GM21717 (cell line): ENCODE data around the gene HDGFL3.

Experiments used
- ATAC-seq: cut with Tn5 transposase; IDR thresholded peaks from one replicate; pipeline ENCODE4 v1.9.1; 2021; ENCODE audit warnings: mild to moderate bottlenecking, moderate library complexity; ENCODE audit not compliant: unreplicated experiment

The HDGFL3 gene

DNA sequence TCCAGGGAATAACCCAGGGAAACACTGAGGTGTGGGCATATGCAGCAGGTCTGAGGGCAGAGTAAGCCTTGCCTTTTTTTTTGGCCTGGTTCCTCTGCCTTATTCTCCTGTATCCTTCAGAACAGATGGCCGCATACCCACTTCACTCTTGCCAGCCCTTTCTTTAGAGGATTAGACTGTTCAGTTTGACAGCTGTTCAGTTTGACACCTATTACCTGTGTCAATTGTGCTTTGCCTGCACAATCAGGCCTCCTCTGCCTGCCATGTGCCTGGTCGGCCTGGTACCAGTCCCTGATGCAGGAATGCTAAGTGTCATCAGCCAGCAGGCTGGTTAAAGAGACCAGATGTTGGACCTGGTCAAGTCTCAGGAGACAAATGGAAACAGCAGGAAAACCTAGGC lies 77.8 kb downstream of the HDGFL3 start:
- ATAC-seq = no peak

DNA sequence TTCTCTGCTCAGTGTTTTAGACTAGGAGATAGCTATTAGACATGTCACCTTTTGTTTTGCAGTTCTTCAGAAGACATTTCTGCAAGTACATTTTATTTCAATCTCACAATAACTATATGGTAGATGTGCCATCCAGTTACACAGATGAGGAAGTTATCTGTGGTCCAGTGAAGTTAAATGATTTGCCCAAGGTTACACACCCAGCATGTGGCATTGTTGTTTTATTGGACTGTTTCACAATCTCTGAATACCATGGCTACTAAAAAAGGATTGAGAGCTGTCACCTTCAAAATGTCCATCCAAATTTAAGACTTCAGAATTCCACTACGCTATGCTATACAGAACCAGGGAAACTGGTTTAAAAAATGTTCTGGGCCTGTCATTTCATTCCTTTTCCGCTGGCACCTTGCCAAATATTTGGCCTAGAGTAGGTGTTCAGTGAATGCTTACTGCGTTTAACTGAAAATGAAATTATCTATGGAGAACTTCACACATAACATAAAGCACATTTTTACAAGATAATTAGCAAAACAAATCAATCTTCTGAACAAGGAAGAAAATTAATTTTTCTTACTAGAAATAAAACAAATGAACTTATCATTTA lies 80.0 kb downstream of the HDGFL3 start:
- no peak for ATAC-seq

DNA sequence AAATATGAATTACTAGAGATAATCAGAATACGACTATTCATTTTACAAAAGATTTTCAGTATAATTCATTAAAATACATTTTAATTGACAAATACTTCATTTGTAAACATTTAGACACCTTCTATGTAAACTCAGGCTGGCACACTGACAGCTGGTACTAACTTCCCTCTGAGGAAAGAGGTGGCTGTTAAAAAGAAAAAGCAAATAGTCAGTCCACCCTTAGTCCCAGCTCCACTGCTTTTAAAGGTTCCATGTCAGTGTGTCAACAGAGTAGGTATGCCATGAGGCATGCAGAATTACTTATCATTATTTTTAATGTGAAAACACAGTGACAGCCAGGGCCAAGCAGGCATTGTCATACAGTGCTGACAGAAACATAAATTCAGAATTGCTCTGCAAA lies 84.1 kb downstream of the HDGFL3 start:
- ATAC-seq = no peak

DNA sequence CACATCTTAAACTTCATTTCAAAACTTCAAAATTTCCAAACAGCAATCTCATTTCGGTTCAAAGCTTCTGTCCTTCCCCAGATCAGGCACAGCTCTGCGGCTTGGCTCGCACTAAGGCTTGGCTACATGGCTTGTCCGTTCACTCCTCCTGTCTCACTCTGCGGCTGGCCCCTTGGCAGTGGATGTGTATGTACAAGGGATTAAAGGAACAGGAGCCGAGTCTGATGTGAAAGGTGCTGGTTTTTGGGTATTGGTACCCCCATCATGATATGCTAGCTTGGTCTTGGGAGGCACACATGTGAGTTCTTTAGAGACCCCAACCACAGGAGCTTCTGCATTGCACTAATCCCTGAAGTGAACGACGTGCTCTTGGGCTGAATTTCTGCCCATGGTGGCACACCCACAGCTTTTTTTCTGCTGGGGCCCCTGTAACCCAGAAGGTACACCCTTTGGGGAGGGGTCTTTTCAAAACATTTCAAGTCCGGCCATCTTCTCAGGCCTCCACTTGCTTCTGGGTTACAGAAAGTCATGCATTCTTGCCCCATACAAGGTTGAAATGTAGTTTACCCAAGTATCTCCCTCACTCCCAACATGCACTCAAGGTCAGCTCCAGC lies 87.5 kb downstream of the HDGFL3 start:
- no peak for ATAC-seq

DNA sequence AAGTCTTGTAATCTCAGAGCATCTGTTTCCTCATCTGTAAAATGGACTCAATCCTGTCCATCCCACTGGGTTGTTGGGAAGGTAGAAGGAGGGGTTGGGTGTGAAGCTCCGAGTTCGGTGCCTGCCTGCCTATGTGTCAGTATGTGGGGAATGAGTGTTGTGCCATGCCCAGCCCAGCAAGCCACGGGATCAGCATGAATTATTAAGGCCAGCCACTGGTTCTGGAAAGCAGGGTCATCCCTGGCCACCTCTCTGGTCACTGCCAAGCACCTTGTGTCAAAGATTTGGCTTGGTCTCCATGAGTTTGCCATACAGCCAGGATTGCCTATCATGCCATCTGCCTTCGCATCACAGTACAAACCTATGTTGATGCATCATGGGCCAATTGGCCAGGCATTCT lies 88.7 kb downstream of the HDGFL3 start:
- no peak for ATAC-seq

DNA sequence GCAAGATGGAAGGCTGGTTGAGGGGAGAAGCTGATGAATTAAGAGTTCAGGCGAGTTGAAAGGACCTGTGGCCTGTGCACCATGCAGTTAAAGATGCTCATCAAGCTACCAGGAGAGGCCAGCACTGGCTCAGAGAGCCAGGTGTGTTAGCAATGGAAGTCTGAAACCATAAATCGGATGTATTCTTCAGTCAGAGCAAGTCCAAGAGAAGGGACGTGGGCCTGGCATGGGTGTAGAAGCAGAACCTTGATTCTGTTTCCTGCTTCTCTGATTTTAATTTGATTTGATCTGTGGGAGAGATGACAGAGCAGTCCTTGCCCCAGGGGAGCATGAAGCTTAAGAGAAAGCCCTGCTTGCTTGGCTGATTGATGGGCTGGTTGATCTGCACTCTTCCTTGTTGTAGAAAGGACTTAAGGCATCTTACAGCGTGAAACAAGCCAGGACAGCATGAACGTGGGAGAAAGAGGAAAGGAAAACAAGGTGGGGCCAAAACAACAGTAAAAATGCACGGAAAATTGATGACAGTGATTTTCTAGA lies 89.3 kb downstream of the HDGFL3 start:
- no peak for ATAC-seq

GRCh38 chr15:83115831-83116565 lies 91.6 kb downstream of the HDGFL3 start:
- ATAC-seq = peak; percentile 85

GRCh38 chr15:83115410-83115809 lies 92.2 kb downstream of the HDGFL3 start:
- no peak for ATAC-seq

DNA sequence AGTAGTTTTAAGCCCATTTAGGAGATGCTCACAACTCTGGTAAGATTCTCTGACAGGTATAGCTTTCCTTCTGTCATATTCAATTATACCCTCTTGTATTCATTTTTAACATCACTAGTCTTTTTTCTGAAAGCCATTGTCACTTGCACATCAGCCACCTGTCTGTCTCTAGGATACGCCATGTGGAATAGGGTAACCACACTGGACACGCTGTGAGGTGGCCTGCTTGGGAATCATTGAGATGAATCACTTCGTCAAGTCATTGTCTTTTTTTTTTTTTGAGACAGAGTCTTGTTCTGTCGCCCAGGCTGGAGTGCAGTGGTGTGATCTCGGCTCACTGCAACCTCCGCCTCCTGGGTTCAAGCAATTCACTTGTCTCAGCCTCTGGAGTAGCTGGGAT lies 92.8 kb downstream of the HDGFL3 start:
- ATAC-seq = no peak

GRCh38 chr15:83113881-83114674 lies 93.5 kb downstream of the HDGFL3 start:
- no peak for ATAC-seq

DNA sequence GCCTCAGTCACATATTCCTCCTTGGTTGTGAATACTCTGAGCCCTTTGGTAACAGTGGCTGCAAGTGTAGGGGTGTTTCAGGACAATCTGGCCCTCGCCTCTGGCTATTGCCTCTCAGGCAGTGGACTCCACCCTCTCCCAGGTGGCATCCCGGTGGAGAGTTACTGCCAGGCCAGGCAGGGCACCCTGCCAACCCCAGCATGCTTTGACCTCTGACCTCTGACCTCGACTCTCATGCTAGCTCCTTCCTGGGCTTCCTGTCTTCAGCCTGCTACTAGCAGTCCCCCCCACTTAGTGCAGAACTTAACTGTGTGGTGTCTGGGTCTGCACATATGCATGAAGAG lies 94.7 kb downstream of the HDGFL3 start:
- ATAC-seq = no peak

GRCh38 chr15:83112233-83112955 lies 95.2 kb downstream of the HDGFL3 start:
- no peak for ATAC-seq

DNA sequence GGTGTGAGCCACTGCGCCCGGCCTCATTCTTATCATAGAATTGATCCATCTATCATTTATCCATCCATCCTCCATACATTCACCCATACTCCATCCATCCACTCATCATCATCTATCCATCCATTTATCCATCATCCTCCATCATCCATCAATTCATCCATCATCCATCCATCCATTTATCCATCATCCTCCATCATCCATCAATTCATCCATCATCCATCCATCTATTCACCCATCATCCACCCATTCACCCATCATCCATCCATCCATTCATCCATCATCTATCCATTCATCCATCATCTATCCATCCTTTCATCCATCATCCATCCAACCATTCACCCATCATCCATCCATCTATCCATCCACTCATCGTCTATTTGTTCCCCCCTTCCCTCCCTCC lies 96.5 kb downstream of the HDGFL3 start:
- no peak for ATAC-seq

DNA sequence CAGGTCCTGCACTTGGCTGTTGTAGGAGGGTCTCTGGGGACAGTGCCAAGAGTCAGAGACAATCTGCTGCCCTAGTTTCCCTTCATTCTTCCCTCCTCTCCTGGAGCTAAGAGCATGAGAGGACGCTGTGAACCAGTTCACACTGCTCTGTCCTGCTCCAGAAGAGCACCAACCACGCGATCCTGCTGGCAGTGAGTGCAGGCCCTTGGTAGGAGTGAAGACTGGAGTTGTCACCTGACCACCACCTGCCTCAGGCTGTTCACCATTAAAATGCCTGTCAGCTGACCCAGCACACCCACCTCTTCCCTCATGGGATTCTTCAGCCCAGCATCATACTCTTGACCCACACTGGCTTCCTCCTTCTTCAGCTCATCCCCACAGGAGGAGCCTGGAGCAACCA lies 97.2 kb downstream of the HDGFL3 start:
- no peak for ATAC-seq

- no peak for ATAC-seq
These were observed 98.1 kb downstream of the HDGFL3 start for GRCh38 chr15:83109532-83109931.

- ATAC-seq = peak; percentile 70
These were observed 99.1 kb downstream of the HDGFL3 start for GRCh38 chr15:83108266-83109219.

DNA sequence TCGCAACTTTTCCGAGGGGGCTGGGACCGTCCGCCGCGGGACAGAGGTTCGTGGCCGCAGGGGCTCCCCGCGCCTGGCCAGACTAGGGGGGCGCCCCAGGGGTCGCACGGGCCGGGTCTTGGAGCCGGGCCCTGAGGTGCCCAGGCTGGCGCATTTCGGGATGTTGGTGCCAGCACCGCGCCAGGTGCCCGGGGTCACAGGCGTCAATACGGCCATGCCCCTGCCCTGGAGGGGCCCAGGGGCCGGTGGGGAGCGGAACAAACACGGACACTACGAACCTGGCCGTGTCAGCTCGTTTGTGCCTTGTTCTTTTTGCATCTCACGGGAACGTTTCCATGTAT lies 99.8 kb downstream of the HDGFL3 start:
- peak; percentile 7 for ATAC-seq

DNA sequence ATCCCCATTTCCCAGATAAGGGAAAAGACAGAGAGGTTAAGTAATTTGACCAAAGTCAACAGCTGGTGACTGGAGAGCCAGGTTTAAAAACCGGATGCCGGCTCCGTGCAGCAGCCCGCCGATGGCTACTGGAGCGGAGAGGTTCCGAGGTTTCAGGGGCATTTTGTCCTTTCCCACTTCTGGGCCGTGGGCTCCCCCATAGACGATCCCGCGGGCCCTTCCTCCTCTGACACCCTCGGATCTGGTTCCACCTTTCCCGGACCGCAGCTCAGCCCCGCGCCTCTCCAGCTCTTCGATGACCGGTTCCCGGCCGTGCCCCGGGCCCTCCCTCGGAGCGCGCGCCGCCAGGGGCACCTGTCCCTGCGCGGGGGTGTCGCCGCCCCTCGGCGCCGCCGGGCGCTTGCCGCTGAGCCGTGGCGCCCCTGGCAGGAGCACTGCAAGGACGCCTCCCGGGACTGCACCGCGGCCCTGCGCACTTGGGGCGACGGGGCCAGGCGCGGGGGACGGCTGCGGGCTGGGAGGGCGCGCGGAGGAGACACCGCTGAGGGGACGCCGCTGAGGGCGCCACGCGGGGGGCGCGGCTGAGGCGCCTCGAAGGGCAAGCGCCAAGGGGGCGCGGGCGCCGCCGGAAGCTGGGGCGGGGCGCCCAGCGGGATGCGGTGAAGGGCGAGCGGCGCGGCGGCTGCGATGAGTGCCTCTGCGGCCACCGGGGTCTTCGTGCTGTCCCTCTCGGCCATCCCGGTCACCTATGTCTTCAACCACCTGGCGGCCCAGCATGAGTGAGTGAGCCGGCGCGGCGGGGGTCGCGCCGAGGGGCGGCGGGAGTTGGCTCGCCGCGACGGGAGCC lies 100.4 kb downstream of the HDGFL3 start, which contains the start of gene TM6SF1:
Gene TM6SF1 (plus strand): TSS at position 652 of the 847 bp plus-strand sequence. CDS start 36 bp downstream, at position 688.
- peak; percentile 37 for ATAC-seq

- ATAC-seq = no peak
These were observed 102.2 kb downstream of the HDGFL3 start for GRCh38 chr15:83105440-83105839.
